Ishikawa (cell line): ENCODE results near the gene CACNA1D.

Experiments used
- EP300 ChIP-seq: IDR thresholded peaks from 2 replicates; pipeline ENCODE4 v1.6.1; 2012; ENCODE audit warnings: borderline replicate concordance
- REST ChIP-seq: IDR thresholded peaks from 2 replicates; pipeline ENCODE4 v1.6.1; 2012; ENCODE audit warnings: low read depth, mild to moderate bottlenecking

- TF ChIP-seq REST (no peak), EP300 (no peak)
Observed at GRCh38 chr3:53829605-53830004, 335.2 kb downstream of the CACNA1D start.
